OCI-LY3 (cell line): Measurements from ENCODE around the gene ADTRP.

Experiments
- H2AFZ ChIP-seq: fragments of 200-600, 300-600 bp; shearing (Covaris generic); 2 replicates; pipeline ENCODE4 v1.6.0; 2014; ENCODE audit warnings: antibody characterized with exemption, low read depth, low read length
- H3K27ac ChIP-seq: fragments of 200-600, 300-600 bp; sonication (generic); 2 replicates; pipeline ENCODE4 v1.5.1; 2014; ENCODE audit warnings: mild to moderate bottlenecking, low read length, moderate library complexity, mixed read lengths
- H3K27me3 ChIP-seq: fragments of 200-600, 300-600 bp; sonication (generic); 2 replicates; pipeline ENCODE4 v1.6.1; 2014; ENCODE audit warnings: low read depth, low read length, mixed read lengths
- H3K36me3 ChIP-seq: fragments of 200-600, 300-600 bp; sonication (generic); replicated peaks from 2 replicates; pipeline ENCODE3; 2014; ENCODE audit warnings: low read depth, low read length, mixed read lengths
- H3K4me1 ChIP-seq: fragments of 300-600, 200-600 bp; sonication (generic); 2 replicates; pipeline ENCODE4 v1.6.1; 2014; ENCODE audit warnings: low read length, mixed read lengths
- H3K4me2 ChIP-seq: fragments of 200-600, 300-600 bp; sonication (generic); 2 replicates; pipeline ENCODE4 v1.6.1; 2014; ENCODE audit warnings: low read length, mixed read lengths
- H3K4me3 ChIP-seq: fragments of 300-600, 200-600 bp; sonication (generic); 2 replicates; pipeline ENCODE4 v1.5.1; 2014; ENCODE audit warnings: antibody characterized with exemption, mild to moderate bottlenecking, low read length, moderate library complexity
- H3K79me2 ChIP-seq: fragments of 300-600, 200-600 bp; shearing (Covaris generic); 2 replicates; pipeline ENCODE4 v1.6.1; 2014; ENCODE audit warnings: mild to moderate bottlenecking, low read length, mixed read lengths
- H3K9ac ChIP-seq: fragments of 300-600, 200-600 bp; shearing (Covaris generic); 2 replicates; pipeline ENCODE4 v1.6.0; 2014; ENCODE audit warnings: mild to moderate bottlenecking, low read length, moderate library complexity
- H3K9me3 ChIP-seq: fragments of 200-600, 300-600 bp; shearing (Covaris generic); 2 replicates; pipeline ENCODE4 v1.6.1; 2014; ENCODE audit warnings: low read length, mixed read lengths; ENCODE audit not compliant: insufficient read depth
- H4K20me1 ChIP-seq: fragments of 200-600, 300-600 bp; sonication (generic); 2 replicates; pipeline ENCODE4 v1.6.1; 2016; ENCODE audit warnings: low read length, mixed read lengths; ENCODE audit not compliant: insufficient read depth
- EZH2phosphoT487 ChIP-seq: fragments of 200-600 bp; shearing (Covaris generic); IDR thresholded peaks from 2 replicates; pipeline ENCODE4 v1.6.1; 2018; ENCODE audit warnings: antibody characterized with exemption, mixed run types, low read depth
- TF ChIP-seq, protein P1 (sequence below): fragments of 200-600, 300-600 bp; sonication (generic); IDR thresholded peaks from 2 replicates; pipeline ENCODE4 v1.5.1; 2014; ENCODE audit warnings: antibody characterized with exemption, low read length, low read depth

Gene ADTRP

DNA sequence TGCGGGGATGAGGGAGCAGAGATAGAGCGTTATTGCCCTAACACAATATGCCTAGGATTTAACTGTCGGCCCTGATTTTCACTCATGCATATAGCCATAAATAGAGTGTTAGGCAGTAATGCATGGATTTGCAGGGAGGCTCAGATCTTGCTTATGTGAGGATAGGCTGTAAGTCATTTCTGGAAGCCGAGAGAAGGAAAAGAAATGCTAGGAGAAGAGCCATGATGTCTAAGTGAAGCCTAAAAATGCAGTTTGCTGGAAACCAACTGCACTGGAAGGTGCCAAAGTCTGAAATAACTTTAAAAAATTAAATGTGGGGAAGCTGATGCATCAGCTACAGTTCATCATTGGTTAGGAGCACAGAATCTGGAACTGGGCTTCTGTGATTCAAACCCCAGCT lies 54.3 kb downstream of the ADTRP start:
- Histone ChIP-seq H3K4me3 (no peak overlapping the region), H2AFZ (no peak overlapping the region), H3K36me3 (no peaks in the 10 kb centered on the region), H4K20me1 (no peaks in the 10 kb centered on the region), H3K9me3 (no peaks in the 10 kb centered on the region), H3K9ac (no peak overlapping the region), H3K4me1 (peaks cover 43% of the 10 kb centered on the region), H3K27ac (no peak overlapping the region), H3K27me3 (no peaks in the 10 kb centered on the region), H3K79me2 (no peaks in the 10 kb centered on the region), H3K4me2 (no peak overlapping the region)
- TF ChIP-seq, protein P1, sequence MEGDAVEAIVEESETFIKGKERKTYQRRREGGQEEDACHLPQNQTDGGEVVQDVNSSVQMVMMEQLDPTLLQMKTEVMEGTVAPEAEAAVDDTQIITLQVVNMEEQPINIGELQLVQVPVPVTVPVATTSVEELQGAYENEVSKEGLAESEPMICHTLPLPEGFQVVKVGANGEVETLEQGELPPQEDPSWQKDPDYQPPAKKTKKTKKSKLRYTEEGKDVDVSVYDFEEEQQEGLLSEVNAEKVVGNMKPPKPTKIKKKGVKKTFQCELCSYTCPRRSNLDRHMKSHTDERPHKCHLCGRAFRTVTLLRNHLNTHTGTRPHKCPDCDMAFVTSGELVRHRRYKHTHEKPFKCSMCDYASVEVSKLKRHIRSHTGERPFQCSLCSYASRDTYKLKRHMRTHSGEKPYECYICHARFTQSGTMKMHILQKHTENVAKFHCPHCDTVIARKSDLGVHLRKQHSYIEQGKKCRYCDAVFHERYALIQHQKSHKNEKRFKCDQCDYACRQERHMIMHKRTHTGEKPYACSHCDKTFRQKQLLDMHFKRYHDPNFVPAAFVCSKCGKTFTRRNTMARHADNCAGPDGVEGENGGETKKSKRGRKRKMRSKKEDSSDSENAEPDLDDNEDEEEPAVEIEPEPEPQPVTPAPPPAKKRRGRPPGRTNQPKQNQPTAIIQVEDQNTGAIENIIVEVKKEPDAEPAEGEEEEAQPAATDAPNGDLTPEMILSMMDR, result no peak
- TF ChIP-seq EZH2phosphoT487, result no peak

DNA sequence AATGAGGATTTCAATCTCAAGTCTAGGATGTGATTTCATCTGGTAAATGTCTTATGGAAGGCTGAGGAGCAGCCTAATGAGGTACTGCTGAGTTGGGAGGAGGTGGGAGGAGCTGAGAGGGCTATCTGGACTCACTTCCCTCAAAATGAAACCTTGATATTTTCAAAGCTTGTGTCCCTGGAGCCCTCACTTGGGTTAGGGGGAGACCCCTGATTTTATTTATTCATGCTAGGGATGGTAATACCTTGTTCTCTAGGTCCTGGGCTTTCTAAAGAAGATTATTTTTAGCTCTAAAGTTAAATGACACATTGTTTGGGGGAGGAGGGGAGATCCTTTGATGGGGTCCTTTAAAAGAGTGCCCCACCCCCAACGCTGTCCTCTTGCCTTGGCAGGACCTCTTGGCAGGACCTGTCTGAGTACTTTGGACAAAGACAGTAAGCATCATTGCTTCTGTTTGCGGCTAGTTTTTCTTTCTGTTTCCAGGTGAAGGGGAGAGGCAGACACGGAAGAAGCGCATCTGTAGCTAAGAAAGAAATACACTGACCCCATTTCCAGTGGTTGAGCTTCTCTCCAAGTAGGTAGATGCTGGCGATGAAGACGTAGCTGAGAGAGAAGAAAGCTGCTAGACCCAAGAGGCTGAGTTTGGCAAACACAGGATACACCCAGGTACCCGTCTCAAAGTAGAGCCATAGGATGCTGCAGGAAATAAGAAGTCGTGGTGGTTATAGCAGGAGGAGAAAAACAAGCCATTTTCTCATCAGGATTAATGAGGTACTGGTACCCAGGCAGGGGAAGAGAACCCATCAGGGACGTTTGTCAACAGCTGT lies 55.6 kb downstream of the ADTRP start:
- Histone ChIP-seq H3K79me2 (no peaks in the 10 kb centered on the region), H2AFZ (0 out of 2 replicates have a peak overlapping the region, but pooled peaks have one; percentile 57), H3K9me3 (no peaks in the 10 kb centered on the region), H3K4me1 (peaks cover 33% of the 10 kb centered on the region), H3K9ac (peak overlapping the region; percentile 42), H3K4me2 (peak overlapping the region; percentile 75), H3K27me3 (no peaks in the 10 kb centered on the region), H3K27ac (0 out of 2 replicates have a peak overlapping the region, but pooled peaks have one; percentile 15), H3K36me3 (no peaks in the 10 kb centered on the region), H3K4me3 (peak overlapping the region; percentile 58), H4K20me1 (no peaks in the 10 kb centered on the region)
- TF ChIP-seq, protein P1, result no peak
- no peak for TF ChIP-seq EZH2phosphoT487

DNA sequence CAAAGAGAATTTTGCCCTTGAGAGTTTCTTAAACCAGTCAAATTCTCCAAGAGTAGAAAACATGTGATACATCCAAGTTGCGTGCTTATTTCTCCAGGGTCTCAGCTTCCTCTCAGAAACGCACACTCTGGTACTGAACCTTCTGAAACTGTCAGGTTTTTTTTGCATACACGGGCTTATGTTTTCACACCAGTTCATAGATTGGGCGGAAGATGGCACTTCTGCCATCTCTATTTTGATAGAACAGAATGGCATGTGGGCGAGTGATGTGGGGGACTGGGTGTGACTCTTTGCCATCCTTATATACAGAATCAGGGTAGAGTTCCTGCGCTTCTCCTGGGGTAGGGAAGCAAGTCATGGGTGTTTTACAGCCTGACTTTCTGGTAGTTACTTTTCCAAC lies 56.4 kb downstream of the ADTRP start:
- Histone ChIP-seq H3K27me3 (no peaks in the 10 kb centered on the region), H3K9ac (peak overlapping the region; percentile 42; the same call in 1 of the 2 replicates), H3K4me2 (peak overlapping the region; percentile 75), H3K27ac (0 out of 2 replicates have a peak overlapping the region, but pooled peaks have one; percentile 15), H3K79me2 (no peaks in the 10 kb centered on the region), H4K20me1 (no peaks in the 10 kb centered on the region), H3K4me1 (peaks cover 32% of the 10 kb centered on the region), H3K9me3 (no peaks in the 10 kb centered on the region), H3K4me3 (peak overlapping the region; percentile 58), H2AFZ (no peak overlapping the region), H3K36me3 (no peaks in the 10 kb centered on the region)
- TF ChIP-seq, protein P1, result peak; percentile 47
- TF ChIP-seq EZH2phosphoT487, result no peak

DNA sequence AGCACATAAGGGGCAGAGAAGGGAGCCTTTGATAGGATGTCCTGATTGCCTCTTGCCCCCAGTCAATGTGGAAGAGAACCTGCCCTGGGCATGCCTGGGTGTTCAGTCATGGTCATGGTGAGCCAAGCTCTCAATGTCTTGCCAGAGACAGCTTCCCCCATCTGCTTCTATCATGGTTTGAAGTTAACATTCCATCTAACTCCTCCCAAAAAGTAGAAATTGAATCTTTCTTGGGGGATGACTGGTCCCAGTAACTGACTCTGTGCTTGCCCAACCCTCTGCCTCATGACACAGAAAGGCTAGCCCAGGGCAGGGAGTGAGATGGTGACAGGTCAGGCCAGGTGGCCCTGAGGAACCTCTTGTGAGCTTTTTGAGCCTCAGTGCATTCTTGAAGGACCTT lies 60.1 kb downstream of the ADTRP start:
- no peak overlapping the region for H3K27ac ChIP-seq
- H4K20me1 ChIP-seq, result no peaks in the 10 kb centered on the region
- H3K9me3 ChIP-seq, result no peaks in the 10 kb centered on the region
- no peaks in the 10 kb centered on the region for H3K79me2 ChIP-seq
- H3K4me1 ChIP-seq, result peaks cover 35% of the 10 kb centered on the region
- no peak overlapping the region for H3K4me2 ChIP-seq
- H3K27me3 ChIP-seq, result no peaks in the 10 kb centered on the region
- H3K9ac ChIP-seq, result no peak overlapping the region
- no peak overlapping the region for H2AFZ ChIP-seq
- TF ChIP-seq, protein P1, result no peak
- no peak for TF ChIP-seq EZH2phosphoT487
- H3K36me3 ChIP-seq, result no peaks in the 10 kb centered on the region
- no peak overlapping the region for H3K4me3 ChIP-seq
